ENCODE measurements around the gene MAP3K10. TPM values are rescaled to one million over a fixed set of nuclear protein-coding genes. Genes with fewer than 3 reads are reported as not detected.
"Not testable (repeated sequence)": the region's sequence is repeated elsewhere in the genome, so short reads cannot be mapped to it uniquely, and the experiment has no call there.

MAP3K10 gene
- total RNA-seq, 1 donor from 2014 or later = 21.7 TPM

- intact Hi-C loops (cut with micrococcal nuclease) = no loop called here
- Mint-ChIP-seq H3K27me3 (ENCODE audit: low read depth) (peaks cover 24% of the 10 kb centered on the region), H3K4me1 (ENCODE audit: low read depth) (peaks cover 4% of the 10 kb centered on the region), H3K9me3 (no peaks in the 10 kb centered on the region), H3K4me3 (ENCODE audit: low read depth) (no peak overlapping the region), H3K27ac (no peak overlapping the region), H3K36me3 (ENCODE audit: low read depth) (peaks cover 10% of the 10 kb centered on the region)
- DNase-seq (ENCODE audit: low spot score) = no peak
Measured at GRCh38 chr19:40214936-40215335, 23.7 kb downstream of the MAP3K10 start.

DNA sequence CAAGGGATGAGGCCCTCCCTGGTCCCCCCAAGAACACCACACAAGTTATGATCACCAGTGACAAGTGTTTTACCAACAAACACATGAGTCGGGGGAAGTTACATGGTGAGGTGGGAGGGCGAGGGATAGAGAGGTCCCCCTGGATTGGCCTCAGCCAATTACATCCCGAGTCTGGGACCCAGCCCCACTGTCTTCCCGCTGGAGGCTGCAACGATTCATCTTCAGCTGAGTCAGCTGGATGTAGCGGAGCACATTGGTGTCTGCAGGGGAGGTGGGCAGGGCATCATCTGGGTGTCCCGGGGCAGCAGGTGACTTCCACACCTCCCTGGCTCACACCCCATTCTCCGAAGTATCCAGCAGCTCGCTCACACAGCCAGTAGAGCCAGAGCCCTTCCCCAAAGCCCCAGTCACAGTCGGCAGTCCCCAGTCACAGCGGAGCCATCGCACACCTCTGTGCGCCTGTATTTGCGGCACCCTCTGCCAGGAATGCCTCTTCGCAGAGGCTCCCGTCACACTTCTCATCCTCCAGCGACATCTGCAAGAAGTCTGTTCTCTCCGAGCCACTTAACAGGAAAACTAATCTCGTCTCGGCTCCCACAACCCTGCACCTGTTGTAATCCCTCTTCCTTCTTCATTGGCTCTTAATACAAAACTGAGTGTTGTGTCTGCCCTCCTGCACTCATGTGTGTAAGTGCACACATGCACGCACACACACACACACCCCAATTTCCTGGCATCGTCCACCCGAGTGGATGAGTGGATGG, 25.0 kb downstream of the MAP3K10 start:
- Mint-ChIP-seq H3K27ac (no peak overlapping the region), H3K9me3 (no peaks in the 10 kb centered on the region), H3K4me3 (ENCODE audit: low read depth) (no peak overlapping the region), H3K4me1 (ENCODE audit: low read depth) (peaks cover 6% of the 10 kb centered on the region), H3K27me3 (ENCODE audit: low read depth) (peaks cover 29% of the 10 kb centered on the region), H3K36me3 (ENCODE audit: low read depth) (peaks cover 5% of the 10 kb centered on the region)
- intact Hi-C loops (cut with micrococcal nuclease) = no loop called here
- DNase-seq (ENCODE audit: low spot score) = no peak

- Mint-ChIP-seq H3K27me3 (ENCODE audit: low read depth) (peaks cover 29% of the 10 kb centered on the region), H3K9me3 (no peaks in the 10 kb centered on the region), H3K4me3 (ENCODE audit: low read depth) (no peak overlapping the region), H3K27ac (no peak overlapping the region), H3K36me3 (ENCODE audit: low read depth) (no peaks in the 10 kb centered on the region), H3K4me1 (ENCODE audit: low read depth) (peaks cover 6% of the 10 kb centered on the region)
- intact Hi-C loops (cut with micrococcal nuclease) = no loop called here
- no peak for DNase-seq (ENCODE audit: low spot score)
Measured at GRCh38 chr19:40216777-40217026, 25.5 kb downstream of the MAP3K10 start.

DNA sequence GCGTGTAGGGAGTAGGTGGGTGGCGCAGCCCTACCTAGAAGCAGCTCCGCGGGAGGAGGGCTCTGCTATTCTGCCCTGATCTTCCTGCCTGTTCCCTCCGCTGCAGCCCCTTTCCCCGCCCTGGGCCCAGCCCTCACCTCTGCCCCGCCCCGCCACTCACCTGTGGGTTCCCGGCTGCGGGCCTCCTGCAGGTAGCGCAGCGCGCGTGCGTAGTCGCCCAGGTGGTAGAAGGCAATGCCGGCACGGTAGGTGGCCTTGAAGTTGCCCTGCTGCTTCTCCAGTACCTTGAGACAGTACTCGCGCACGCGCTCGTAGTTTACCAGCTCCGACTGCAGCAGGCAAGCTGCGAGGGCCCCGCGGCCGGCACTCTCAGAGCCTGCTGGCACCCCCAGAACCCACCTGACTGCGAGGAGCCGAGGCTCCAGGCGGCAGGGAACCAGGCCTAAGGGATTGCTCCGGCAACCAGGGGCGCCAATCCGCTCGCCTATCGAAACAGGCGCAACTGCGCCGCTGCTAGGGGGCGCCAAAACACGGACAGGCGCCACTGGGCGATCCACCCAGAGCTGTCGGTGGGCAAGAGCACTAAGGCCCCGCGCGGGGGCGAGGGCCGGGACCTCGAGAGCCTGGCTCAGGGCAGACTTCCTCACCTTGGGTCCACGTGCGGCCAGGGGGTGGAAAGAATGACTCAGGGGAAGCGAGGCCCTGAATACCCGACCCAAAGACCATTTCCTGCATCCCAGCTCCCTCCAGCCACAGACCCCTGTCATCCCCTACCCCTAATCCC, 26.0 kb downstream of the MAP3K10 start:
- Mint-ChIP-seq H3K27ac (no peak overlapping the region), H3K9me3 (peaks cover 5% of the 10 kb centered on the region), H3K27me3 (ENCODE audit: low read depth) (peaks cover 33% of the 10 kb centered on the region), H3K36me3 (ENCODE audit: low read depth) (no peaks in the 10 kb centered on the region), H3K4me1 (ENCODE audit: low read depth) (peaks cover 10% of the 10 kb centered on the region), H3K4me3 (ENCODE audit: low read depth) (no peak overlapping the region)
- intact Hi-C loops (cut with micrococcal nuclease) = no loop called here
- no peak for DNase-seq (ENCODE audit: low spot score)

GRCh38 chr19:40217934-40218890, 27.0 kb downstream of the MAP3K10 start, which contains the start of gene TTC9B:
TSS of gene TTC9B (minus strand) at chr19:40218384. CDS start at chr19:40218381, 3 bp downstream.
- Mint-ChIP-seq H3K27ac (no peak within 1 kb of the TSS), H3K36me3 (ENCODE audit: low read depth) (no peaks in the 10 kb centered on the region), H3K9me3 (peaks cover 5% of the 10 kb centered on the region), H3K4me3 (ENCODE audit: low read depth) (no peak within 1 kb of the TSS), H3K4me1 (ENCODE audit: low read depth) (peaks cover 10% of the 10 kb centered on the region), H3K27me3 (ENCODE audit: low read depth) (peaks cover 33% of the 10 kb centered on the region)
- DNase-seq (ENCODE audit: low spot score) = peak; percentile 51
- intact Hi-C loops (cut with micrococcal nuclease) = no loop called here

DNA sequence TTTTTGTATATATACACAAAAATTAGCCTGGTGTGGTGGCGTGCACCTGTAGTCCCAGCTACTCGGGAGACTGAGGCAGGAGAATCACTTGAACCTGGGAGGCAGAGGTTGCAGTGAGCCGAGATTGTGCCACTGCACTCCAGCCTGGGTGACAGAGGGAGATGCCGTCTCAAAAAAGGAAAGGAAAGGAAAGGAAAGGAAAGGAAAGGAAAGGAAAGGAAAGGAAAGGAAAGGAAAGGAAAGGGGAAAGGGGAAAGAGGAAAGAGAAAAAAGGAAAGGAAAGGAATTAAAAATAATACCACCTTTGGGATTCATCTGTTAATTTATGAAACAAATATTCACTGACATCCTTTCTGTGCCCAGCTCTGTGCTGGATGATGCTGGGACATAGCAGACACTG, 27.8 kb downstream of the MAP3K10 start:
- H3K4me3 Mint-ChIP-seq (ENCODE audit: low read depth); H3K27ac Mint-ChIP-seq; H3K4me1 Mint-ChIP-seq (ENCODE audit: low read depth); DNase-seq (ENCODE audit: low spot score); H3K36me3 Mint-ChIP-seq (ENCODE audit: low read depth); intact Hi-C loops (cut with micrococcal nuclease); H3K9me3 Mint-ChIP-seq: not testable (repeated sequence)
- peaks cover 35% of the 10 kb centered on the region for H3K27me3 Mint-ChIP-seq (ENCODE audit: low read depth)

DNA sequence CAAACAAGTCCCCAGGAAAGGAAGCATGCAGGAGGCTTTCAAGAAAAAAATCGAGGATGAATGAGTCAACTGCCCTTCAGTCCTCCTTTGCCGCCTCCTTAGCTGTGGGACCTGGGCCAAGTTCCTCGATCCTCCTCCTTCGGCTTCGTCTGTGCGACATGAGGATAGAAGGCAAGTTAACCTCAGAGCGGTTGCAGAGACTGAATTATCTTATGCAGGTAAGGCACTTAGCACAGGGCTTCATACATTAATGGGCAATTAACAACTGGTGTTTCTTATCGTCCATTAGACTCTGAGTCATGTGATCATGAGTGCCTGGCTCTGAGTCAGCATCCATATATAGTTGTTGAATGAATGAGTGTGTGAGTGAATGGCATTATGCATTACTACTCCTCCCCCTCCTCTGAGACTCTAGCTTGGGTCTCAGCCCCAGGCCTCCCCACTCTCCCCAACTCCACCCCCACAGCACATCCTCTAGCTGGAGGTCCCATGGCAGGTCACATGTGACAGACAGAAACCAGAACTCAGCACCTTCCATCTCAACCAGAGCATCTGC, 28.6 kb downstream of the MAP3K10 start:
- DNase-seq (ENCODE audit: low spot score) = no peak
- Mint-ChIP-seq H3K4me3 (ENCODE audit: low read depth) (no peak overlapping the region), H3K27ac (no peak overlapping the region), H3K27me3 (ENCODE audit: low read depth) (peaks cover 42% of the 10 kb centered on the region), H3K4me1 (ENCODE audit: low read depth) (peaks cover 10% of the 10 kb centered on the region), H3K36me3 (ENCODE audit: low read depth) (no peaks in the 10 kb centered on the region), H3K9me3 (peaks cover 5% of the 10 kb centered on the region)
- intact Hi-C loops (cut with micrococcal nuclease) = no loop called here

GRCh38 chr19:40220674-40221073, 29.4 kb downstream of the MAP3K10 start:
- no peak overlapping the region for H3K27ac Mint-ChIP-seq
- peaks cover 12% of the 10 kb centered on the region for H3K4me1 Mint-ChIP-seq (ENCODE audit: low read depth)
- H3K27me3 Mint-ChIP-seq (ENCODE audit: low read depth) = peaks cover 50% of the 10 kb centered on the region
- intact Hi-C loops (cut with micrococcal nuclease) = no loop called here
- H3K4me3 Mint-ChIP-seq (ENCODE audit: low read depth) = no peak overlapping the region
- DNase-seq (ENCODE audit: low spot score) = no peak
- no peaks in the 10 kb centered on the region for H3K36me3 Mint-ChIP-seq (ENCODE audit: low read depth)
- peaks cover 5% of the 10 kb centered on the region for H3K9me3 Mint-ChIP-seq

DNA sequence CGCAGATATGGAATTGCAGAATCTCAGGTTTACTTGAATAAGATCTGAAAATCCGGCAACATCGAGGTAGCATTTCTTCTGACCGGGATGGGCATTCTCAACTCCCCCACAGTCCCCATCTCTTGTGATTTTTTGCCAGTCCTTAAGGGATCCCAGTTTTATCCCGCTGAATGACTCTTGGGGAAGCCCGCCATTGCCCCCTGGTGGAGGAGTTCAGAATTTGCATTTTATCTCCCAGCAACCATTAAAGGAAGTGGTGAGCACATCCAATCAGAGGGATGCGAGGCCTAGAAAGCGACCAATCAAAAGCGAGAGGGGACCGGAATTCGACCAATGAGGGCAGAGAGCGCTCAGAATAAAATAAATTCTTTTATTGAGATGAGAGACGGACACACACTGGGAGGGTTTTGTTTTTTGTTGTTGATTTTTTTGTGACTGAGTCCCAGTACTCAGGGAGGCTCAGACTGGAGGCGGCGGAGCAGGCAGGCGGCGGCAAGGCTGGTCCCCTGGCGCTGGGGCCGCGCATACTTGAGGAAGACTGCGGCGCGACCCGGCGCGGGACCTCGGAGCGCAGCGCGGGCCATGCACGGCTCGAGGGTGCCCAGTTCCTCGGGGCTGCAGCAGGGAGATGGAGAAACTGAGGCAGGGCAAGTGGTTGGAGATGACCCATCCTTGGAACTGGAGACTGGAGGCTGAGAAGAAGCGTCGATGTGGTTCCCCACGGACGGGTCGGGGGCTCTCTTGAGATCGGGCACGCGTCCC, 30.8 kb downstream of the MAP3K10 start:
- DNase-seq (ENCODE audit: low spot score) = peak; percentile 67
- Mint-ChIP-seq H3K4me1 (ENCODE audit: low read depth) (peaks cover 12% of the 10 kb centered on the region), H3K9me3 (peaks cover 5% of the 10 kb centered on the region), H3K27me3 (ENCODE audit: low read depth) (peaks cover 53% of the 10 kb centered on the region), H3K27ac (no peak overlapping the region), H3K36me3 (ENCODE audit: low read depth) (no peaks in the 10 kb centered on the region), H3K4me3 (ENCODE audit: low read depth) (no peak overlapping the region)
- intact Hi-C loops (cut with micrococcal nuclease) = loop anchor here (1.0 kb wide), 1 partner anchor 82 kb away; no protein-coding TSS in a partner anchor

DNA sequence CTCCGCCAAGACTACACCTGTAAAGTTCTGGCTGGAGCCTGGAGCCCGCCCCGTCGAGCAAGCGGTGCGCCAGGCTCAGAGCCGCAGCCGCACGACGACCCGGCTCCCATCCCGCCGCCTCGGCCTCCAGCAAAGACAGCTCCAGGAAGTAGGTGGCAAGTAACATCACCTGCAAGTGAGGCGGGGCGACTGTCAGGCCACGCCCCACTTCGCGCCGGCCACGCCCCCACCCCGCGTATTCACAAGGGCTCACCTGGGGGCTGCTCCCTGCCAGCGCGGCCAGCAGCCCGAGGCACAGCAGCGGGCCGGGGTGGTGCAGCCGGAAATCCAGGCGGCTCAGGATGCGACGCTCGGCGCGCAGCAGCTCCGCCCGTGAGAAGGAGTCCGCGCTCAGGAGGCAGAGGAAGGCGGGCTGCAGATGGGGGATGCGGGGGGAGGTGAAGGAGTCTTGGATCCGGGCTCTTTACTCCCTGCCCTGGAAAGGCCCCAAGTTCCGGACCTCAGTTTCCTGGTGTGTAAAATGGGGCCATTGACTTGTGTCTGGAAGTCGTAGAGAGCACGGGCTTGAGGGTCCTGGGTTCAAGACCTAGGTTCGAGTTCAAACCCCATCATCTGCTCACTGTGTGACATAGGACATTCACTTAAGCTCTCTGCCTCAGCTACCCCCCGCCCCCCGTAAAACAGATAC, 32.1 kb downstream of the MAP3K10 start:
- no peak overlapping the region for H3K27ac Mint-ChIP-seq

DNA sequence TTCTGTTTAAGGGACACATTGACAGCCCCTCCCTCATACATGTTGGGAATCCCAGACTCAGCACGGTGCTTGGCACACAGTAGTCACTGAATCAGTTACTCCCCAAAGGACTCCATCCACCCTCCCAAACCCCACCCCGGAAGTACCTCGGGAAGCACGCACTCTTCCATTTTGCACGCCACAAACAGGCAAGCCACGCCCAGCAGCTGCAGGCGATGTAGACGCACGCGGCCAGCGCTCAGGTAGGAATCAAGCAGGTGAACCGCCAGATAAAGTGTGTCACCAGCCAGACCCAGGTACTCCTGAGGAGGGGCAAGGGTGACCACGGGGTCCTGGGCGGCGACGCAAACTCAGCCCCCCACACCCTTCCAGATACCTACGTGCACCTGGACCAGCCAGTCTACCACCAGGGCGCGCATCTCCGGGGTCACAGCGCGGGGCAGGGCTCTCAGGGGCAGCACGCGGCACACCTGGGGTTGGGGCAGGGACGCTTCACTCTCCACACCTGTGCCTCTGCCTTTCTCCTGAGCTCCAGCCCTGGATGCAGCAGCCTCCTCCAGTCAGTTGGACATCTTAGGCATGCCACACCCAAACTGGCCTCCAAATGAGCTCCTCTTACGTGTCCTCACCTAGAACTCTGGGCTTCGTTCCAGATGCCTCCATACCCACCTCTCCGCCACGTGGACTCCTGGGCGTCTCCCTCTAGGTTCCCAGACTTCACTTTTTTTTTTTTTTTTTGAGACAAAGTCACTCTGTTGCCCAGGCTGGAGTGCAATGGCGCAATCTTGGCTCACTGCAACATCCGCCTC, 33.3 kb downstream of the MAP3K10 start:
- Mint-ChIP-seq H3K4me3 (ENCODE audit: low read depth) (no peak overlapping the region), H3K36me3 (ENCODE audit: low read depth) (no peaks in the 10 kb centered on the region), H3K27me3 (ENCODE audit: low read depth) (peaks cover 52% of the 10 kb centered on the region), H3K4me1 (ENCODE audit: low read depth) (peaks cover 17% of the 10 kb centered on the region), H3K9me3 (peaks cover 5% of the 10 kb centered on the region), H3K27ac (no peak overlapping the region)
- intact Hi-C loops (cut with micrococcal nuclease) = no loop called here
- no peak for DNase-seq (ENCODE audit: low spot score)

More for the DNA sequence above, 32.1 kb downstream of the MAP3K10 start:
- intact Hi-C loops (cut with micrococcal nuclease) = no loop called here
- Mint-ChIP-seq H3K36me3 (ENCODE audit: low read depth) (no peaks in the 10 kb centered on the region), H3K27me3 (ENCODE audit: low read depth) (peaks cover 63% of the 10 kb centered on the region), H3K9me3 (peaks cover 5% of the 10 kb centered on the region), H3K4me1 (ENCODE audit: low read depth) (peaks cover 12% of the 10 kb centered on the region), H3K4me3 (ENCODE audit: low read depth) (no peak overlapping the region)
- no peak for DNase-seq (ENCODE audit: low spot score)

Data from activated T-helper 2 cell treated with anti-CD3 and anti-CD28 coated beads, Interferon-gamma antibody, Interleukin-2, Interleukin-4, amounts not matched to agents 10 μg/mL and 5 μg/mL and 100 μg/mL, durations not matched to agents 14 hours and 24 hours and 36 hours (primary cell).